CD4-positive, alpha-beta T cell treated with Interleukin-2 at 100 ng/mL for 4 hours (primary cell): ENCODE data around the gene TYRP1.

Experiments used
- DNase-seq: peaks from one replicate; pipeline ENCODE4 v3.0.0-alpha.2; 2020; ENCODE audit warnings: low spot score

Gene TYRP1

DNA sequence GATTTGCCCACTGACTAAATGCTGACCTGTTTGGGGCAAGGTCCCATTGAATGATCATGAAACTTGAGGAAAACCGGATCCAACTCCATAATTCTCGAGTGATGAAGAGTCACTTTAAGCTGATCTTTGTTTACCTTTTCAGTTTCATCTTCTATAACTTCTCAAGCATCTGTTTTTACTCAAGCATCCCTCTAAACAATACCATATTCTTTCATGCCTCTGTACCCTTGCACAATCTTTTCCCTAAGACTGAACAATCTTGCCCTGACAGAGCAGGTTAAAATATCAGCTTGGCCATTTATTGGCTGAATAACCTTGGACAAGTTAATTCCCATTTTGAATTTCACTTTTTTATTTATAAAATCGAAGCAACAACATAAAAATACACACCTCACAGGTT is 39.8 kb downstream of the TYRP1 start:
- DNase-seq = no peak

DNA sequence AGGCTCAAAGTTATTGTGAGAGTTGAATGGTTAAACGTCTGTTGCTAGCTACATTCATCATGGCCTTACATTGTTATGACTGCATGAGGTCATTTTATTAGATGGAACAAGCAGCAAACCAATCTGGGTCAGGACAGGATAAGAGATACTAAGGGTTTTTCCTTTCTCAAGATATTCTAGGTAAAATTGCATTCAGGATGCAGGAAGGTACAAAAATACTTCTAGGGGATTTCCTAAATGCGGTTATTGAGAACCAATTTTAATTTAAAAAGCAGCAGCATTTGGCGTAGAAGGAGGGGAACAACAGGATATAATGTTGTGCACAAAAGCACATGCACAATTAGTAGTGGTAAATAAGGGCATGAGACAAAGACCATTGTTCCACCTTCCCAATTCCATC is 42.5 kb downstream of the TYRP1 start:
- no peak for DNase-seq

DNA sequence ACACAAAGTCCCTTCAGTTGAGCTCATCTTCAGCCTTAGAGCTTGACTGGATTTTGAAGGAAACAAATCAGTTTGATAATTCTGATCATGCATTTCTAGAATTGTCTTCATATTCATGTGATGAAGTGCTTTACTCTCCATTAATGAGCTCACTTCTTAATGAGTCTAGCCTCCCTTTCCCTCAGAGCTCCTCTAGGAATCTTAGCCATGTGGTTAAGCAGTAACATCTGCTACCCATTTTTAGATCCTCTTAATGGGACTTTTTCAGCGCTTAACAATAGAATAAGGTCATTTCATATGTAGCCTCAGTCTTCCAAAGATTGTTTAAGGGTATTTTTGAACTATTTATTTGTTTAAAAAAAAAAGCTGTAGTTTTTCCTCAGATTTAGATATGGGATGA is 44.7 kb downstream of the TYRP1 start:
- DNase-seq = no peak

DNA sequence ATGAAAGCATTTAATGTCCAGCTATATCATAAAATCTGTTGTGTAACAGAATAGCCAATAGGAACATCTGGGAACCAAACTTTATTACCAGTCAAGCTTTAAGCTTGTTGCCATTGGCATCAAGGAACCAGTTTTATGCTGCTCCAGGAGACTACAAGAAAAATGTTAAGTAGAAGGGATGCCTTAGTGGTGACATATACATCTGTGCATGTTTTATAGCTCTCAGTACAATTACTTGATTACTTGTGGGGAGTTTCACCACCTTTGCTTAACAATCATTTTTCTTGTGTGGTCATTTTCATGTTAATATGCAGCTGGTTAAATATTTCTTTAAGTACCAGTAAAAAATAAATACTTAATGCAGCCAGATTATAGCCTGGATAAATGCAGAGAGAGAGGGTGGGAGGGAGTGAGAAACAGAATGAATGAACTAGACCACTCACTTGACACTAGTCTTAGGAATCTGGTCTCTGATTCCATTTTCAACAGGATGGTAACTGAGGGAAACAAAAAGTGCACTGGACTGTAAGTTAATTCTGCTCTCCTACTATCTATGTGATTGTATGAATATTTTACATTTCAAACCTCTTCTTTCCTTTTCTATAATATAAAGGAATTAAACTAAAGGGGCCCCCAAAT is 45.9 kb downstream of the TYRP1 start:
- no peak for DNase-seq

DNA sequence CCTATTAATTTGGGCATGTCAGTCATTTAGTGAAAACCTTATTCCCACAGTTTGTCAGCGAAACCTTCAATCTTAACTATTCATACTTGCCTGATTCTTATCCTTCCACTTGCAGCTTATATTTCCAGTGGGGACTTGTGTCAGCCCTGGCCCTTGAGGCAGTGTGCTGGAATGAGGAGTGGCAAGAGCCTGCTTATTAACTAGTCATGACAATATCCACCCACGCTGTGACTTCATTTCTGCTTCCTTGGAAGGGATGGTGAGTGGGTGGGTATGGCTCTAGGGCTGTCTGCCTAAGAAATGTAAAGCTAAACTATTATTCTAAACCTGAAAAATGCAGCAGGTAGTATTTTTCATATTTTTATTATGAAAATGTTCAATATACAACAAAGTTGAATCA is 47.7 kb downstream of the TYRP1 start:
- no peak for DNase-seq

DNA sequence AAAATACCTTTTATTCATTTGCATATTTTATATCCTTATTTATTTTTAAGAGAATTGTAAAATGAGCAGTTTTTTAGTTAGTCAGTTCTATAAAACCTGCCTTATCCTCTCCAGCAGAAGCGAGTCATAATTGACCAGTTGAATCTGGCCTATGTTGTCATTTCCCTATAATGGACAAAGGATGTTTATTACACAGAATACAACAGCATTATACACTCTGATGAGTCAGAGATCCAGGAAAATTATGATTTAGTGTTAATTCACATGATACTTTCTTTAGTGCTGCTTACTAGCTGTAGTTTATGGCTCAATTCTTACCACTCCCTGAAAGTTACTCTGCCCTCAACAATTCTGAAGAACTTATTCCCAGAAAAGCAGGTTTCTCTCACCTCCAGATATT is 54.8 kb downstream of the TYRP1 start:
- DNase-seq = no peak

DNA sequence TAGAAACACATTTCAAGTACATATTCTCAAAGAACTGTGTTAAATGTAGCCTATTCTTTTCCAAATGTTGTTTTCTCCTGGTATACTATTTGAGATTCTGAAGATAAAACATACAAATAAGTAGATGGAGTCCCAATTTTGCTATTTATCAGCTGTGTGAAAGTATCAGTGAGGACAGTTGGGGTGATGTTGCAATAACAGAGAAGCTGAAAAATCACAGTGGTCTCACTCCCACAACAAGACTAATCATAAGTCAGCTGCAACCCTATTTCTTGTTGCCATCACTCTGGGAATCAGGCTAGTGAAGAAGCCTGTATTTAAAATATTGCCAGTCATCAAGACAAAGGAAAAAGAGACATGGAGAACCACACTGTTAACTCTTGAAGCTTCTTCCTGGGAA is 55.8 kb downstream of the TYRP1 start:
- no peak for DNase-seq

DNA sequence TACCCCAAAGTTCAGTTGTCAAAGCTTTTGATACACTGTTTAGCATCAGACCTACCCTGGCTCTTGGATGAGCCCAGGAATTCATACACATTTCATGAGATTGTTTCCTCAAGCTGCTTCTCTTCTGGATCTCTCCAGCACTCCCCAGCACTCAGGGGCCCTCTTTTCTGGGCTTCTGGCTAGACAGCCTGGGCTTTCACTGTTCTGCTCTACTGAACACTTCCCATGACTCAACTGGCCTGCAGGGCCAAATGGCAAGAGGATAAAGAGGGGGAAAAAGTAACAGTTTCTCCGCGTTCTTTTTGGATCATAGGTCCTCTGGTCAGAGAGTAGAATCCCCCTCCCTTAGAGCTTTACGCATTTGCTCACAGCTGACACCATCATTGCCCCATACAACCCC is 60.7 kb downstream of the TYRP1 start:
- DNase-seq = no peak

DNA sequence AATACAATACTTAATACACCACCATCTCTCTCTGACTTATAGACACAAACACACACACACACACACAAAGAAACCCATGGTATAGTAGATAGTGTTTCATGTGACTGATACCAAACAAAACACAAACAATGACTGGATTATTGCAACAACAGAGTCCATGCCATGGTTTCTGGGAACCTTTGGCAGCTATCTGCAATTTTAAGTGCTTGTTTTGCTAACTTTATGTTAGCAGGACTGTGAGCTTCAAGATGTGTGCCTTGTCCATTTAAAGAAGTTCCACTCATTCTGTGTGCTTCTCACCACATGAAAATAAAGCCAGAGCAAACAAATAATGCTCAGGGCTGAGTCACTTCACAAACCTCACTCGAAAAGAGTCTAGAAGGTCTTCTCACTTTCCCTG is 66.6 kb downstream of the TYRP1 start:
- DNase-seq = no peak
